Lower lobe of right lung (tissue), 2 donors: Measurements from ENCODE around the gene PRPS2. TPM values are rescaled to one million over a fixed set of nuclear protein-coding genes. Genes with fewer than 3 reads are reported as not detected.

Experiments
- ATAC-seq, 2 donors: fragments of 200-7000 bp; cut with Tn5 transposase; one replicate each; pipeline ENCODE4 v1.9.1; 2020 to 2022; ENCODE audit warnings: mild to moderate bottlenecking in 2 of 2, moderate library complexity in 2 of 2
- DNase-seq: peaks from one replicate; pipeline ENCODE4 v3.0.0-alpha.2; 2020
- H3K27ac ChIP-seq: fragments of 200-600 bp; one replicate; pipeline ENCODE4 v1.8.0; 2022
- H3K27me3 ChIP-seq: fragments of 200-600 bp; one replicate; pipeline ENCODE4 v1.8.0; 2022; ENCODE audit warnings: low read depth
- H3K36me3 ChIP-seq: fragments of 200-600 bp; one replicate; pipeline ENCODE4 v1.8.0; 2022; ENCODE audit warnings: mild to moderate bottlenecking
- H3K4me1 ChIP-seq: fragments of 200-600 bp; one replicate; pipeline ENCODE4 v1.8.0; 2022
- H3K4me3 ChIP-seq: fragments of 200-600 bp; one replicate; pipeline ENCODE4 v1.8.0; 2022; ENCODE audit warnings: mild to moderate bottlenecking
- H3K9me3 ChIP-seq: fragments of 200-600 bp; one replicate; pipeline ENCODE4 v1.8.0; 2022
- intact Hi-C: fragments of 100-400 bp; cut with DNase I; formaldehyde crosslinking; loops from one replicate; pipeline ENCODE4 v1.11.0; 2022
- total RNA-seq: library from RNA; stranded (reverse); fragmentation: NEBNext Ultra II Directional; extraction: Animal tissue kit (Norgen Biotek cat#: 25700); gene quantifications from one replicate; pipeline ENCODE4 v1.2.1, GENCODE V29; 2021
- TF ChIP-seq, protein P1 (sequence below): fragments of 200-600 bp; IDR thresholded peaks from one replicate; pipeline ENCODE4 v1.8.0; 2022; ENCODE audit warnings: antibody characterized with exemption, mild to moderate bottlenecking
- donor health status: DM: no; HTN: yes; CAD: no; lungs with severe emphysema.

PRPS2 gene
- total RNA-seq, 1 donor from 2014 or later: 26.3 TPM

DNA sequence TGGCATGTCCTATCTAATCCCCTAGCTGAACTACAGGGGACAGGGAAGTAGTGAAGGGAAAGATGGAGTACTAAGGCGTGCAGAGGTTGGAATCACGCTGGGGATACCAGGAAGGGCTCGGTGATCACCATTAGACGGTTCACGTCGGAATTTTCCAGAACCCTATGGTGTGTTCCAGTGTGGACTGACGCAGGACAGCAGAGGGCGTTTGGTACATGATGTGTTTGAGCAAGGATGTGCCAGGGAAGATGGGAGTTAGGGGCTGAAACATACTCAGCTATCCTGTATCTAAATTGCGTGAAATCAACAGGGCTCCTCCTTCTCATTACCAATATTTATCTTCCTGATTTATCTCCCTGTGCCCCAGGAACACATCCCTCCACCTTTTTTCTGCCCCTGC is 33.7 kb downstream of the PRPS2 start:
- DNase-seq: no peak
- TF ChIP-seq, protein P1, sequence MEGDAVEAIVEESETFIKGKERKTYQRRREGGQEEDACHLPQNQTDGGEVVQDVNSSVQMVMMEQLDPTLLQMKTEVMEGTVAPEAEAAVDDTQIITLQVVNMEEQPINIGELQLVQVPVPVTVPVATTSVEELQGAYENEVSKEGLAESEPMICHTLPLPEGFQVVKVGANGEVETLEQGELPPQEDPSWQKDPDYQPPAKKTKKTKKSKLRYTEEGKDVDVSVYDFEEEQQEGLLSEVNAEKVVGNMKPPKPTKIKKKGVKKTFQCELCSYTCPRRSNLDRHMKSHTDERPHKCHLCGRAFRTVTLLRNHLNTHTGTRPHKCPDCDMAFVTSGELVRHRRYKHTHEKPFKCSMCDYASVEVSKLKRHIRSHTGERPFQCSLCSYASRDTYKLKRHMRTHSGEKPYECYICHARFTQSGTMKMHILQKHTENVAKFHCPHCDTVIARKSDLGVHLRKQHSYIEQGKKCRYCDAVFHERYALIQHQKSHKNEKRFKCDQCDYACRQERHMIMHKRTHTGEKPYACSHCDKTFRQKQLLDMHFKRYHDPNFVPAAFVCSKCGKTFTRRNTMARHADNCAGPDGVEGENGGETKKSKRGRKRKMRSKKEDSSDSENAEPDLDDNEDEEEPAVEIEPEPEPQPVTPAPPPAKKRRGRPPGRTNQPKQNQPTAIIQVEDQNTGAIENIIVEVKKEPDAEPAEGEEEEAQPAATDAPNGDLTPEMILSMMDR: no peak
- intact Hi-C loops: no loop called here

DNA sequence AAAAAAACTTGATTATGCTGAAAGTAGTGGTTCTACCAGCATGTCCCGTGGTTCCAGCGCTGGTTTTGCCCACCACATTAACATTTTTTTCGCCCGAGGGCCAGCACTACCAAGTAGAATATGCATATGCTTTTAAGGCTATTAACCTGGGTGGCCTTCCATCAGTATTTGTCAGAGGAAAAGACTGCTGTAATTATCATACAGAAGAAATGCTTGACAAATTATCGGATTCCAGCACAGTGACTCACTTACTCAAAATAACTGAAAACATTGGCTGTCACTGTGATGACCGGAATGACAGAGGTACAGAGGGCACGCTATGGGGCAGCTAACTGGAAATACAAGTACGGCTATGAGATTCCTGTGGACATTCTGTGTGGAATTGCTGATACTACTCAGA is 34.6 kb downstream of the PRPS2 start:
- Histone ChIP-seq H3K36me3 (peaks cover 9% of the 10 kb centered on the region), H3K27me3 (no peaks in the 10 kb centered on the region), H3K4me1 (no peaks in the 10 kb centered on the region), H3K27ac (no peak overlapping the region), H3K9me3 (no peaks in the 10 kb centered on the region), H3K4me3 (no peak overlapping the region)
- intact Hi-C loops: no loop called here
- no peak for ATAC-seq
- TF ChIP-seq, protein P1: no peak
- no peak for DNase-seq

More for the DNA sequence above, 33.7 kb downstream of the PRPS2 start:
- no peak overlapping the region for H3K27ac ChIP-seq
- peaks cover 13% of the 10 kb centered on the region for H3K36me3 ChIP-seq
- H3K4me1 ChIP-seq: no peaks in the 10 kb centered on the region
- ATAC-seq: no peak
- no peaks in the 10 kb centered on the region for H3K9me3 ChIP-seq
- H3K27me3 ChIP-seq: no peaks in the 10 kb centered on the region
- no peak overlapping the region for H3K4me3 ChIP-seq

DNA sequence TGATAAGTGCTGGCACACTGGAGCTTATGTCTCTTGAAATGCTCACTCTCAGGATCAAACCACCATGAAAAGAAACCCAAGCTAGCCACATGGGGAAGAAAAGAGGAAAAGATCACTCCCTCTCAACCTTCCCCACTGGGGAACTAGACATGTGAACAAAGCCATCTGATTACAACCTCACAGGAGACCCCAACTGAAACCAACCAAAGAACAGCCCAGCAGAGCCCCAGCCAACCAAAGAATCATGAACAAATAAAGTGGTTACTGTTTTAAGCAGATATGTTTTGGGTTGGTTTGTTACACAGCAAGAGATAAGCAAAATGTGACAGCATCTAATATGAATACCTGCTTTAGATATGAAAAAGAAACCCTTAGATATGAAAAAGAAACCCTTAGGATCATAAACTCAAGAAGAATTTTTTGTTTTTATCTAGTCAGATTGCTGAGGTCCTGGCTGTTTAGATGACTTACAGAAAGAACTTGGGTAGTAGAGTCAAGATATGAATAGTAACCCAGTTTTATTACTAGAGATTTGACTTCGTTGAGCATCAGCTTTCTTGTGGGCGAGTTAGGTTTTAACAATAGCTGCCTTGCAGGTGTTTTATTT is 52.0 kb downstream of the PRPS2 start:
- DNase-seq: no peak
- TF ChIP-seq, protein P1: no peak
- Histone ChIP-seq H3K27ac (no peak overlapping the region), H3K27me3 (no peaks in the 10 kb centered on the region), H3K36me3 (no peaks in the 10 kb centered on the region), H3K4me1 (no peaks in the 10 kb centered on the region), H3K9me3 (no peaks in the 10 kb centered on the region), H3K4me3 (no peak overlapping the region)
- intact Hi-C loops: no loop called here
- no peak for ATAC-seq

DNA sequence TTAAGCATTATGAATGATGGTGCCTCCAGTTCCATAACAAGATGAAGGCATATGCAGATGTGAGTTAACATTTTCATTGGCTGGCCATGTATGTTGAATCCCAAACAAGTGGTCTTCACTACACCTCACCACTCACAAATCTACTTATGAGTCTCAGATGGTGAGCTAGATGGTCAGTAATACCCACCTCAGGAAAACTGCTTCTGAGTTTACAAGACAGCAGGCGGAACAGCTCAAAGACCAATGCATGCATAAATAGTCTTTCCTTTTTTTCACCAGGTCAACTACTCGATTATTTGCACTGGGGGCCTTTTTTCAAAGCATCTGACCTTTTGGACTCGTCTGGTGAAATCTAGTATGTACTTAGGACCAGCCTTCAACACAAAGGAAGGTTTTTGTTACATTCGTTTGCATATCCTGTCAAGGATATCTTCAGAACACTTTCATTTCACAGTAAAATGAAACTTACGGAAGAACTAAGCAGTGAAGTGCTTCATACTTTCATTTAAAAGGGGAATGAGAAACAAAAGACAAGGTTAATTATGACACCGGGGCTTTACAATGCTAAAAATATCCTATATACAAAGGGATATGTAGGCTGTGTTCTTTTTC is 52.6 kb downstream of the PRPS2 start:
- H3K9me3 ChIP-seq: no peaks in the 10 kb centered on the region
- no peak for DNase-seq
- ATAC-seq: no peak

DNA sequence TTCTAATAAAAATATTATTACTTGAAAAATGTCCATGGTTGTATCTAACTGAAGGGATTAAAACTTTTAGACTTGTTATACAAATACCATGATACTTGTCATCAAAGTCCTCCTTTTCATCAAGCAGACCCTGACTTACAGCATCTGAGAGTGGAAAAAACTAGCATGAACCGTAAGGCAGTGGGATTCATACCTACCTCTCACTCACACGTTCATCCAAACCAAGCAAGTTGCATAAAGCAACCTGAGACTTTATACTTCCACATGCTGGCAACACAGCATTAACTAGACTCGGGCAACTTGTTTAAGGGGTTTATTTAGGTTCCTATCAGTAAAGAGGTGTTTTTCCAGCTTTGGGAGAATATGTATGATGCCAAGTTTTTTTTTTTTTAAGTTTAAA is 53.1 kb downstream of the PRPS2 start:
- H3K9me3 ChIP-seq: no peaks in the 10 kb centered on the region
- ATAC-seq: no peak
- no peaks in the 10 kb centered on the region for H3K27me3 ChIP-seq
- no peak for DNase-seq
- no peak overlapping the region for H3K27ac ChIP-seq
- TF ChIP-seq, protein P1: no peak
- no peaks in the 10 kb centered on the region for H3K36me3 ChIP-seq
- no peak overlapping the region for H3K4me3 ChIP-seq
- intact Hi-C loops: no loop called here
- no peaks in the 10 kb centered on the region for H3K4me1 ChIP-seq

More for the DNA sequence above, 52.6 kb downstream of the PRPS2 start:
- Histone ChIP-seq H3K36me3 (no peaks in the 10 kb centered on the region), H3K4me1 (no peaks in the 10 kb centered on the region), H3K4me3 (no peak overlapping the region), H3K27ac (no peak overlapping the region), H3K27me3 (no peaks in the 10 kb centered on the region)
- intact Hi-C loops: no loop called here
- TF ChIP-seq, protein P1: no peak
